NT2/D1 (cell line): Measurements from ENCODE around the gene CDC25C.
A peak's percentile ranks its signal among the peaks of the same experiment; 100 is the strongest.
"Not testable (repeated sequence)": the region's sequence is repeated elsewhere in the genome, so short reads cannot be mapped to it uniquely, and the experiment has no call there.

Experiments used
- DNase-seq: peaks from one replicate; pipeline ENCODE4 v3.0.0-alpha.2; 2011; ENCODE audit warnings: low read depth, low spot score
- H3K27me3 ChIP-seq: 2 replicates; pipeline ENCODE4 v1.6.0; 2011; ENCODE audit warnings: mild to moderate bottlenecking; ENCODE audit not compliant: insufficient read length, insufficient read depth
- H3K36me3 ChIP-seq: 2 replicates; pipeline ENCODE4 v1.6.1; 2011; ENCODE audit warnings: mild to moderate bottlenecking, low read length, mixed read lengths; ENCODE audit not compliant: insufficient read depth, insufficient read length
- H3K4me1 ChIP-seq: 2 replicates; pipeline ENCODE4 v1.5.1; 2011; ENCODE audit not compliant: insufficient read depth, insufficient read length
- H3K4me3 ChIP-seq: 2 replicates; pipeline ENCODE4 v1.5.1; 2011; ENCODE audit warnings: low read depth; ENCODE audit not compliant: insufficient read length
- H3K9ac ChIP-seq: 2 replicates; pipeline ENCODE4 v1.6.0; 2011; ENCODE audit warnings: low read depth; ENCODE audit not compliant: insufficient read length
- H3K9me3 ChIP-seq: 2 replicates; pipeline ENCODE4 v1.5.1; 2011; ENCODE audit warnings: mild to moderate bottlenecking, low read length; ENCODE audit not compliant: insufficient read depth
- SUZ12 ChIP-seq: IDR thresholded peaks from 2 replicates; pipeline ENCODE4 v1.6.1; 2011; ENCODE audit not compliant: insufficient read length, insufficient read depth; ENCODE audit errors: extremely low read depth
- YY1 ChIP-seq: IDR thresholded peaks from 2 replicates; pipeline ENCODE4 v1.6.1; 2011; ENCODE audit not compliant: insufficient read length, insufficient read depth
- ZNF274 ChIP-seq: IDR thresholded peaks from 2 replicates; pipeline ENCODE4 v1.6.1; 2011; ENCODE audit warnings: mild to moderate bottlenecking, low read depth, low read length

CDC25C gene

DNA sequence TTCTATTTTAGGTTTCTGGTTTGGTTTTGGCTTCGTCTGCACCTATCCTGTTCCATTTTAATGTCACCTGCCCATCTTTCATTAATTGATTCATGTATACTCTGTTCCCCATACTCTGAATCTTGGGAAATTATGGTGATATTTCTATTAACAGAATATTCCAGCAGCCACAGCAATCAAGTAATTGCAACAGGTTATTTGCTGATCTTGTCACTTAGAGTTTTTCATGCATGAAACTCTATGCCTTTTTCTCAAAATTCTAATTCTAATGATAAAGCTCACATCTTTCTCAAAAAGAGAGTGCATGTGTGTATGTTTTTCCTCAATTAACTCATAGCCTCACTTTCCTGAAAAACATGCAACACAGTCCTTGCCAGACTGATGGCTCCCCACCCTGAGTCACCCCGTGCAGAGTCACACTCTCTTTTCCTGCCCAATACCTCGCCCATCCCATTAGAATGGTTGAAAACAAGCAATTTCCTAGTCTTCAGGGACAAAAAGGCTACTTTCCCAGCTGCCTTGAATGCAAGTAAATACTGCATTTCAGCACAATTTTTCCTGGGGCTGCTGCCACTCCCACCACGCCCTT lies 72.8 kb downstream of the CDC25C start:
- Histone ChIP-seq H3K36me3 (no peaks in the 10 kb centered on the region), H3K27me3 (no peaks in the 10 kb centered on the region), H3K4me1 (peaks cover 4% of the 10 kb centered on the region), H3K9me3 (no peaks in the 10 kb centered on the region), H3K4me3 (no peak overlapping the region), H3K9ac (no peak overlapping the region)
- TF ChIP-seq YY1 (no peak), SUZ12 (no peak), ZNF274 (no peak)
- DNase-seq: no peak

DNA sequence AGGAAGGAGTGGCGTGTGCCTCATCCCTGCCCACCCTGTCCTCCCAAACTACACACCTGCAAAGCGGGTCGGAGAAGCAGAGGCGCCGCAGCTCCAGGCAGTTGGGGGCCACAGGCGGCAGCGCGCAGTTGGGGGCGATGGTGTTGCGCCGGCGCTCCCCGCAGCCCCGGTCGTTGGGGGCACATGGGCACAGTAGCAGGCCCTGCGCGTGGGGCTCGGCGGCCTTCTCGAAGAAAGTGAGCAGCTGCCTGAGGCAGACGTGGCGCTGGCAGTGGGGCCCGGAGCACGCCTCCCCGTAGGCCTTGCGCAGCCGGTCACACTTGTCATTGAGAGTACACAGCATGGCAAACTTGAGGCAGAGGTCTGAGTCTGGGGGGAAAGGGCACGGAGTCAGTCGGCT lies 74.0 kb downstream of the CDC25C start:
- Histone ChIP-seq H3K4me3 (no peak overlapping the region), H3K27me3 (no peaks in the 10 kb centered on the region), H3K4me1 (peaks cover 4% of the 10 kb centered on the region), H3K36me3 (no peaks in the 10 kb centered on the region), H3K9me3 (no peaks in the 10 kb centered on the region), H3K9ac (no peak overlapping the region)
- TF ChIP-seq YY1 (no peak), ZNF274 (no peak), SUZ12 (no peak)
- DNase-seq: no peak

DNA sequence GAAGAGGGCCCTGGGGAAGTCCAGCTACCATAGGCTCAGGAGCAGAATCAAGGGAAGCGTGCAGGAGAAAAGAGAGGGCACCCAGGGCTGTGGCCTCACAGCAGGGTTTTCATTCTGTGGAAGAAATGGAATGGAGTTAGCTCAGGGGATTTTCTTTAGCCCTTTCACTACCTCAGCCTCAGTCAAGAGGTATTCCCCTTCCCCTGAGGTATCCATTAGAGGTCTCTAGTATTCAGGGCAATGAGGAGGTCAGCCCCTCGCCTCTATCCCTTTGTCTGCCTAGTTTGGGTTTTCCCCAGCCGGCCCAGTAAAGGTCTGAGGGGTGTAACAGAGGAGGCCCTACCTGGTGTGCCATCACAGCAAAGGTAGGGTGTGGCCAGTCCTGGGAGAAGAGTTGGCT lies 78.7 kb downstream of the CDC25C start:
- no peaks in the 10 kb centered on the region for H3K9me3 ChIP-seq
- H3K4me3 ChIP-seq: no peak overlapping the region
- no peak for TF ChIP-seq ZNF274
- no peak for TF ChIP-seq SUZ12
- TF ChIP-seq YY1: no peak
- DNase-seq: no peak
- H3K36me3 ChIP-seq: no peaks in the 10 kb centered on the region
- peaks cover 4% of the 10 kb centered on the region for H3K4me1 ChIP-seq
- H3K9ac ChIP-seq: no peak overlapping the region
- no peaks in the 10 kb centered on the region for H3K27me3 ChIP-seq

DNA sequence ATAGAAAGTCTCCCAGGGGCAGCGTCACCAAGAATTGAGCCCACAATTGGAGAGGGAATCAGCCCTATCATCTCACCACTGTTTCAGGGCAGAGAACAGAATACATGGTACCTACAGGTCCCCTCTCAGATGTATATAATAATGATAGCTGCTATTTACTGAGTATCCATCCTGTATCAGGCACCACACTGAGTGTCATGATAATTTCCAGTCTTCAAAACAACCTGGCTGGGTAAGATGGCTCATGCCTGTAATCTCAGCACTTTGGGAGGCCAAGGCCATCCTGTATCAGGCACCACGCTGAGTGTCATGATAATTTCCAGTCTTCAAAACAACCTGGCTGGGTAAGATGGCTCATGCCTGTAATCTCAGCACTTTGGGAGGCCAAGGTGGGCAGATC lies 83.8 kb downstream of the CDC25C start:
- H3K27me3 ChIP-seq, H3K4me3 ChIP-seq, H3K36me3 ChIP-seq, H3K9ac ChIP-seq, DNase-seq, H3K4me1 ChIP-seq, H3K9me3 ChIP-seq: not testable (repeated sequence)

DNA sequence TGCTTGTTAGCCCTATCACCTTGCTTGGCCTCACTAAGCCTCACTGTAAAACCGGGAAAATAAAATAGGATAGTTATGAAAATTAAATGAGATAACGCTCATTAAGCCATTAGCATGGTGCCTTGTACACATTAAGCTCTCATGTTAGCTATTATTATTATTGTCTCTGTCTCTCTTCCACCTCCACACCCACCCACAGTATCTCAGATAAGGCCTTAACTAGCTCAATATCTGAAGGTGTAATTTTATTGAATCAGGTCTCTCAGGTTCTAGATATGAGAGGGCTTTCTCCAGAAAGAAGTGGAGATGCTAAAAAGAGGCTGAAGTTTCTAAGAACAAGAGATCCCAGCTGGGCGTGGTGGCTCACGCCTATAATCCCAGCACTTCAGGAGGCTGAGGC lies 84.8 kb downstream of the CDC25C start:
- no peaks in the 10 kb centered on the region for H3K36me3 ChIP-seq
- no peak overlapping the region for H3K4me3 ChIP-seq
- H3K9me3 ChIP-seq: no peaks in the 10 kb centered on the region
- peaks cover 9% of the 10 kb centered on the region for H3K27me3 ChIP-seq
- peaks cover 11% of the 10 kb centered on the region for H3K4me1 ChIP-seq
- no peak for DNase-seq
- TF ChIP-seq SUZ12: no peak
- no peak for TF ChIP-seq YY1
- TF ChIP-seq ZNF274: no peak
- H3K9ac ChIP-seq: no peak overlapping the region

DNA sequence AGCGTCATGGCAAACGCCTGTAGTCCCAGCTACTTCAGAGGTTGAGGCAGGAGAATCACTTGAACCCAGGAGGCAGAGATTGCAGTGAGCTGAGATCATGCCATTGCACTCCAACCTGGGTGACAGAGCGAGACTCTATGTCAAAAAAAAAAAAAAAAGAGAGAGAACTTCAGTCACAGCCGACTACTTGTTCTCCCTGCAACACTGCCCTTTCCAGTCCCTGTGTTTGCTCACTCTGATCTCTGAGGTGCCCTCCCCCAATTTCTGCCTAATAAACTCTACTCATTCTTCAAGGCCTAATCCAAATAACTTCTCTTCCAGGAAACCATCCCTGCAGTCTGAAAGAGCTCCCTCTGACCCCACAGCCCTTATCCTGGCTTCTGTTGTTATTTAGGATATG lies 85.3 kb downstream of the CDC25C start:
- DNase-seq: no peak
- TF ChIP-seq ZNF274: no peak
- H3K27me3 ChIP-seq: peaks cover 14% of the 10 kb centered on the region
- H3K4me3 ChIP-seq: no peak overlapping the region
- no peak overlapping the region for H3K9ac ChIP-seq
- no peaks in the 10 kb centered on the region for H3K9me3 ChIP-seq
- H3K36me3 ChIP-seq: no peaks in the 10 kb centered on the region
- peaks cover 11% of the 10 kb centered on the region for H3K4me1 ChIP-seq

DNA sequence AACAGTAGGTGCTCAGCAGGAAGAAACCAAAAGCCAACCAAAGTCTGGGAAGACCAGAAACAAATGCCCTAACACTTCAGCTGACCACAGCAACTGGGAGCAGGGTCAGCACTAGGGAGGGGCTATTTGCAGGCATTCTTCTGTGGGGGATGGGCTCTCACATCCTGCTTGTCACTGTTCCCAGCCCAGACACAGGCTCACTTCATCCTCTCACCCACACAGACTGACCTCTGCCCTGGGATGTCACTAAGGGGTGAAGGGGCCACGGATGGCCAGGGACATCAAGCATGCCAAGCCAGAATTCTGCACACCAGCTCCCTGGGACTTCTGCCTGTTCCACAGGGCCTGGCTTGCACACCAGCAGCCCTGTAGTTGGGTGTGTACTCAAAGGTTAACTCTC lies 85.9 kb downstream of the CDC25C start:
- peaks cover 20% of the 10 kb centered on the region for H3K27me3 ChIP-seq
- peaks cover 11% of the 10 kb centered on the region for H3K4me1 ChIP-seq
- H3K9ac ChIP-seq: peak overlapping the region; percentile 59
- no peaks in the 10 kb centered on the region for H3K9me3 ChIP-seq
- no peak overlapping the region for H3K4me3 ChIP-seq
- H3K36me3 ChIP-seq: no peaks in the 10 kb centered on the region
- no peak for DNase-seq
- TF ChIP-seq YY1: no peak

DNA sequence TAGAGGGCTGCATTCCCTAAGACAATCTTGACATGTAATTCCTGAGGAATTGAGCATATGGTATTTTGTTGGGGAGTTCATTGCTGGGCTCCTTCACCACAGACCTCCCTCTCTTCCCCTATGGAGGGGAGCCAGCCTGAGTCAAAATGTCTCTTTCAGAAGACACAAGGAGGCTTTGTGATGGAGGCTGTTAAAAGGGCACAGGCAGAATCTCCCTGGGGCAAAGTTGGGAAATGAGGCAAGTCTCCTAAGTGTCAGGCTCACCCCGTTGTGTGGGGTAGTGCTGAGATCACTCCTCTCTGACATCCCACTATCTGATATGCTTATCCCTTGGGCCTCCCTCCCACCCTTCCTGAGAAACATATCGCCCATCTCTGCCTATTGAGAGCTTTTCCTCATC lies 87.8 kb downstream of the CDC25C start:
- no peak for TF ChIP-seq YY1
- no peak for TF ChIP-seq SUZ12
- no peak for TF ChIP-seq ZNF274
- no peak overlapping the region for H3K9ac ChIP-seq
- H3K4me3 ChIP-seq: no peak overlapping the region
- peaks cover 37% of the 10 kb centered on the region for H3K27me3 ChIP-seq
- H3K9me3 ChIP-seq: no peaks in the 10 kb centered on the region
- no peaks in the 10 kb centered on the region for H3K36me3 ChIP-seq
- DNase-seq: no peak
- H3K4me1 ChIP-seq: peaks cover 11% of the 10 kb centered on the region
